Thyroid gland (tissue), 4 donors: ENCODE measurements around the gene ZMYND12. TPM values are rescaled to one million over a fixed set of nuclear protein-coding genes. Genes with fewer than 3 reads are reported as not detected.
A peak's percentile ranks its signal among the peaks of the same experiment; 100 is the strongest.
"Not testable (repeated sequence)": the region's sequence is repeated elsewhere in the genome, so short reads cannot be mapped to it uniquely, and the experiment has no call there.

Experiments used
- DNase-seq, 2 donors: peaks; one replicate each; pipeline ENCODE4 v3.0.0-alpha.2; 2019
- H3K27ac ChIP-seq, 3 donors: fragments of 200-600 bp; sonication (generic); 1 replicate in 2 of 3; 2 replicates in 1 of 3; pipeline ENCODE4 v1.5.1; 2016 to 2019; ENCODE audit warnings: mild to moderate bottlenecking in 1 of 3, moderate library complexity in 1 of 3
- H3K27me3 ChIP-seq: fragments of 200-600 bp; sonication (generic); one replicate; pipeline ENCODE4 v1.5.1; 2019
- H3K36me3 ChIP-seq, 2 donors: fragments of 200-600 bp; sonication (generic); one replicate each; pipeline ENCODE4 v1.5.1; 2016 to 2019
- H3K4me1 ChIP-seq, 2 donors: fragments of 200-600 bp; sonication (generic); one replicate each; pipeline ENCODE4 v1.5.1; 2017 to 2019
- H3K4me3 ChIP-seq, 3 donors: fragments of 200-600 bp; sonication (generic); replicated peaks in 1 of 3; 1 replicate in 2 of 3; 2 replicates in 1 of 3; pipeline ENCODE4 v1.5.1; 2016; ENCODE audit warnings: mild to moderate bottlenecking in 1 of 3
- H3K9me3 ChIP-seq: fragments of 200-600 bp; sonication (generic); one replicate; pipeline ENCODE4 v1.5.1; 2017
- POLR2A ChIP-seq, 2 donors: fragments of 450-650 bp; IDR thresholded peaks; one replicate each; pipeline ENCODE4 v1.6.1; 2017; ENCODE audit warnings: antibody characterized with exemption in 2 of 2, mild to moderate bottlenecking in 2 of 2, moderate library complexity in 1 of 2
- WGBS, 2 donors: methylation state at CpG; one replicate each; pipeline ENCODE4 v1.1.5; 2017; 5-methylcytosine and 5-hydroxymethylcytosine counted together
- intact Hi-C: fragments of 100-400 bp; cut with DNase I; formaldehyde crosslinking; loops from one replicate; pipeline ENCODE4 v1.15.1; 2023
- total RNA-seq, 4 donors: library from RNA; depleted of rRNA; stranded (reverse); fragments of >200 nt; gene quantifications; one replicate each; pipeline ENCODE4 v1.2.3, GENCODE V29; 2016
- TF ChIP-seq, protein P1 (sequence below), 6 experiments: fragments of 200-600 bp in 3 of 6; fragments of 450-650 bp in 3 of 6; sonication (generic) in 3 of 6; IDR thresholded peaks; one replicate each; pipeline ENCODE4 v1.5.1; 2016 to 2019; ENCODE audit warnings: antibody characterized with exemption in 6 of 6, mild to moderate bottlenecking in 2 of 6, inconsistent platforms in 1 of 6, moderate library complexity in 1 of 6

ZMYND12 gene, protein sequence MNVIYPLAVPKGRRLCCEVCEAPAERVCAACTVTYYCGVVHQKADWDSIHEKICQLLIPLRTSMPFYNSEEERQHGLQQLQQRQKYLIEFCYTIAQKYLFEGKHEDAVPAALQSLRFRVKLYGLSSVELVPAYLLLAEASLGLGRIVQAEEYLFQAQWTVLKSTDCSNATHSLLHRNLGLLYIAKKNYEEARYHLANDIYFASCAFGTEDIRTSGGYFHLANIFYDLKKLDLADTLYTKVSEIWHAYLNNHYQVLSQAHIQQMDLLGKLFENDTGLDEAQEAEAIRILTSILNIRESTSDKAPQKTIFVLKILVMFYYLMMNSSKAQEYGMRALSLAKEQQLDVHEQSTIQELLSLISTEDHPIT
- total RNA-seq, result 1 to 10 TPM; 3.5 to 6.5 (median 5.6) TPM

GRCh38 chr1:42456010-42456753, at the start of gene ZMYND12, which contains the start of gene PPCS:
TSS of gene ZMYND12 (minus strand) at chr1:42456022. CDS start at chr1:42455997, 25 bp downstream.
TSS of gene PPCS (plus strand) at chr1:42456543. CDS start at chr1:42456566, 23 bp downstream.
- Histone ChIP-seq H3K9me3 (no peaks in the 10 kb centered on the region), H3K4me3 (peak within 1 kb of the TSS; percentile 62 to 80 (median 68)), H3K27ac (peak within 1 kb of the TSS; percentile 62 to 92 (median 91)), H3K4me1 (peaks cover 9 to 18% of the 10 kb centered on the region in 2 donors), H3K36me3 (peaks cover 3 to 11% of the 10 kb centered on the region in 2 donors), H3K27me3 (no peaks in the 10 kb centered on the region)
- WGBS, 2 donors, result 0 to 1% methylated on average over 21 to 27 of the region's 66 CpGs
- intact Hi-C loops, result loop anchor here (5.0 kb wide), 1 partner anchor 119 kb away; the partner anchor contains the start of gene FOXJ3
- TF ChIP-seq POLR2A (IDR thresholded peaks at IDR 0.05), result peak in 1 of 2 donors; percentile 80
- TF ChIP-seq, protein P1, sequence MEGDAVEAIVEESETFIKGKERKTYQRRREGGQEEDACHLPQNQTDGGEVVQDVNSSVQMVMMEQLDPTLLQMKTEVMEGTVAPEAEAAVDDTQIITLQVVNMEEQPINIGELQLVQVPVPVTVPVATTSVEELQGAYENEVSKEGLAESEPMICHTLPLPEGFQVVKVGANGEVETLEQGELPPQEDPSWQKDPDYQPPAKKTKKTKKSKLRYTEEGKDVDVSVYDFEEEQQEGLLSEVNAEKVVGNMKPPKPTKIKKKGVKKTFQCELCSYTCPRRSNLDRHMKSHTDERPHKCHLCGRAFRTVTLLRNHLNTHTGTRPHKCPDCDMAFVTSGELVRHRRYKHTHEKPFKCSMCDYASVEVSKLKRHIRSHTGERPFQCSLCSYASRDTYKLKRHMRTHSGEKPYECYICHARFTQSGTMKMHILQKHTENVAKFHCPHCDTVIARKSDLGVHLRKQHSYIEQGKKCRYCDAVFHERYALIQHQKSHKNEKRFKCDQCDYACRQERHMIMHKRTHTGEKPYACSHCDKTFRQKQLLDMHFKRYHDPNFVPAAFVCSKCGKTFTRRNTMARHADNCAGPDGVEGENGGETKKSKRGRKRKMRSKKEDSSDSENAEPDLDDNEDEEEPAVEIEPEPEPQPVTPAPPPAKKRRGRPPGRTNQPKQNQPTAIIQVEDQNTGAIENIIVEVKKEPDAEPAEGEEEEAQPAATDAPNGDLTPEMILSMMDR (IDR thresholded peaks at IDR 0.05), result peak in 2 of 6 experiments; percentile 32 to 54
- peak; percentile 90 to 91 for DNase-seq

DNA sequence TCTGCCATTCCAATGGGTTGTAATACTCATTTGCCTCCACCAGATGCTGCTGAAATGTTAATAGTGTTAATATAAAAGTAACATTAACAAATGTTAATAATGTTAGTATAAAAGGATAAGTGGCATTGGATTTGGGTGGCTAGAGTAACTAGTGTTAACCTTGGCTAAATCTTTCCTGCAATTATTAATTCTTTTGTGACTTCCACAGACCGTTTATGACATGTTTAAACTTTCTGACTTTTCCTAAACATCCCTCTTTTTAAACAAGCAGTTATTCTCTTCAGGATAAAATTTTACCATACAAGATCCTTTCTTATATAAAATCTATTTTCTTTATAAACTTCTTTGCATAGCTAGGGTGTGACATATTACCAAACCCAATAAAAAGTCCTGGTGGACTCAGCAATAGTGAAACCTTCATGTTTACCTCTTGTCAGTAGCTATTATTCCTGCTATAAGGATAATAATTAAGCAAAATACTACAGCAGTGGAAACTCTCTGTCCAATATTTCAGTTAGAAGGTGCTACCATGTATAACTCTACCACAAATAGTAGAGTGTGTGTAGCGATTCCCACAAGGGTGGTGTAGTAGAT, 48.8 kb upstream of the ZMYND12 start:
- Histone ChIP-seq H3K27ac (no peak overlapping the region), H3K36me3 (peaks cover 8 to 20% of the 10 kb centered on the region in 2 donors), H3K27me3 (no peaks in the 10 kb centered on the region), H3K4me3 (no peak overlapping the region), H3K9me3 (no peaks in the 10 kb centered on the region), H3K4me1 (no peaks in the 10 kb centered on the region)
- TF ChIP-seq POLR2A (IDR thresholded peaks at IDR 0.05), result no peak
- TF ChIP-seq, protein P1 (IDR thresholded peaks at IDR 0.05), result no peak
- intact Hi-C loops, result no loop called here
- no peak for DNase-seq
- 90 to 94% methylated on average over 2 of the region's 2 CpGs for WGBS, 2 donors

DNA sequence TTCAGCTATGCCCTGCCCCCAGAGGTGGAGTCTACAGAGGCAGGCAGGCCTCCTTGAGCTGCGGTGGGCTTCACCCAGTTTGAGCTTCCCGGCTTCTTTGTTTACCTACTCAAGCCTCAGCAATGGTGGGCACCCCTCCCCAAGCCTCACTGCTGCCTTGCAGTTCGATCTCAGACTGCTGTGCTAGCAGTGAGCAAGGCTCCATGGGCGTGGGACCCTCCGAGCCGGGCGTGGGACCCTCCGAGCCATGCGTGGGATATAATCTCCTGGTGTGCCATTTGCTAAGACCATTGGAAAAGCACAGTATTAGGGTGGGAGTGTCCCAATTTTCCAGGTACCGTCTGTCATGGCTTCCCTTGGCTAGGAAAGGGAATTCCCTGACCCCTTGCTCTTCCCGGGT, 46.2 kb upstream of the ZMYND12 start:
- H3K4me1 ChIP-seq, intact Hi-C loops, H3K4me3 ChIP-seq, DNase-seq, H3K27me3 ChIP-seq, H3K9me3 ChIP-seq, H3K27ac ChIP-seq: not testable (repeated sequence)
- 99% methylated on average over 9 to 11 of the region's 11 CpGs for WGBS, 2 donors
- peaks cover 2 to 10% of the 10 kb centered on the region in 2 donors for H3K36me3 ChIP-seq

GRCh38 chr1:42490237-42490636, 34.4 kb upstream of the ZMYND12 start:
- no peaks in the 10 kb centered on the region for H3K4me1 ChIP-seq
- no peak overlapping the region for H3K27ac ChIP-seq
- peaks cover 0 to 4% of the 10 kb centered on the region in 2 donors for H3K36me3 ChIP-seq
- H3K4me3 ChIP-seq, result no peak overlapping the region
- no peaks in the 10 kb centered on the region for H3K9me3 ChIP-seq
- intact Hi-C loops, result no loop called here
- no peak for TF ChIP-seq POLR2A (IDR thresholded peaks at IDR 0.05)
- TF ChIP-seq, protein P1 (IDR thresholded peaks at IDR 0.05), result no peak
- WGBS, 2 donors, result 95 to 96% methylated on average over 3 of the region's 3 CpGs
- DNase-seq, result no peak
- no peaks in the 10 kb centered on the region for H3K27me3 ChIP-seq

GRCh38 chr1:42484382-42484781, 28.6 kb upstream of the ZMYND12 start:
- TF ChIP-seq POLR2A (IDR thresholded peaks at IDR 0.05), result no peak
- TF ChIP-seq, protein P1 (IDR thresholded peaks at IDR 0.05), result no peak
- no peaks in the 10 kb centered on the region for H3K9me3 ChIP-seq
- no peak for DNase-seq
- no peak overlapping the region for H3K4me3 ChIP-seq
- H3K4me1 ChIP-seq, result no peaks in the 10 kb centered on the region
- H3K27ac ChIP-seq, result no peak overlapping the region
- 85 to 86% methylated on average over 2 of the region's 2 CpGs for WGBS, 2 donors
- intact Hi-C loops, result no loop called here
- no peaks in the 10 kb centered on the region for H3K27me3 ChIP-seq
- peaks cover 0 to 12% of the 10 kb centered on the region in 2 donors for H3K36me3 ChIP-seq
